ENCODE results near the gene MZF1. TPM values are rescaled to one million over a fixed set of nuclear protein-coding genes. Genes with fewer than 3 reads are reported as not detected.

The MZF1 gene
- total and polyA plus RNA-seq, 9 of the 15 experiments (the other 6 are each of a cell fraction or from before 2014, with no cell fraction given): 0.31 to 29.3 (median 11.5) TPM

- TF ChIP-seq UBTF (IDR thresholded peaks at IDR 0.05; ENCODE audit: borderline replicate concordance in 1 of 2, low read depth in 2 of 2, low read length in 2 of 2) (no peak), TAF15 (IDR thresholded peaks at IDR 0.05; ENCODE audit: low read depth, low read length) (no peak), DLX4 (CRISPR knock-in tag; IDR thresholded peaks at IDR 0.05) (no peak), ZNF311 (CRISPR knock-in tag; IDR thresholded peaks at IDR 0.05) (no peak), RBBP5 (IDR thresholded peaks at IDR 0.05; ENCODE audit: borderline replicate concordance, insufficient read depth, low read length, poor library complexity, severe bottlenecking) (peak; percentile 84), RHOXF2B (CRISPR knock-in tag; conservative IDR thresholded peaks at IDR 0.05) (peak; percentile 84), TFAP4 (CRISPR knock-in tag; IDR thresholded peaks at IDR 0.05; ENCODE audit: borderline replicate concordance) (peak; percentile 74; the same call in 1 of the 2 replicates), RREB1 (CRISPR knock-in tag; IDR thresholded peaks at IDR 0.05) (no peak), JUN (IDR thresholded peaks at IDR 0.05; ENCODE audit: borderline replicate concordance, low read depth, low read length) (peak; percentile 46; the same call in 1 of the 2 replicates), JUN (CRISPR knock-in tag; IDR thresholded peaks at IDR 0.05; ENCODE audit: borderline replicate concordance) (no peak), ZNF668 (CRISPR knock-in tag; IDR thresholded peaks at IDR 0.05) (no peak), SIX5 (IDR thresholded peaks at IDR 0.05; ENCODE audit: borderline replicate concordance in 1 of 2, insufficient read depth in 1 of 2, low read depth in 1 of 2, low read length in 2 of 2) (peak in 1 of 2 experiments; percentile 22; a peak in 1 of 4 replicates), NONO (IDR thresholded peaks at IDR 0.05; ENCODE audit: low read depth in 2 of 2, low read length in 1 of 2) (peak in 1 of 2 experiments; percentile 79; a peak in 2 of 4 replicates)
- TF ChIP-seq, protein P1, sequence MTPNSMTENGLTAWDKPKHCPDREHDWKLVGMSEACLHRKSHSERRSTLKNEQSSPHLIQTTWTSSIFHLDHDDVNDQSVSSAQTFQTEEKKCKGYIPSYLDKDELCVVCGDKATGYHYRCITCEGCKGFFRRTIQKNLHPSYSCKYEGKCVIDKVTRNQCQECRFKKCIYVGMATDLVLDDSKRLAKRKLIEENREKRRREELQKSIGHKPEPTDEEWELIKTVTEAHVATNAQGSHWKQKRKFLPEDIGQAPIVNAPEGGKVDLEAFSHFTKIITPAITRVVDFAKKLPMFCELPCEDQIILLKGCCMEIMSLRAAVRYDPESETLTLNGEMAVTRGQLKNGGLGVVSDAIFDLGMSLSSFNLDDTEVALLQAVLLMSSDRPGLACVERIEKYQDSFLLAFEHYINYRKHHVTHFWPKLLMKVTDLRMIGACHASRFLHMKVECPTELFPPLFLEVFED (CRISPR knock-in tag; conservative IDR thresholded peaks at IDR 0.05): no peak
Measured at GRCh38 chr19:58554494-58555368, 18.4 kb downstream of the MZF1 start, which contains the start of gene CHMP2A (continued).

Measured in K562 (cell line).